HG03025 (cell line): ENCODE measurements around the gene MGAT4A.

Source experiments
- ATAC-seq: cut with Tn5 transposase; IDR thresholded peaks from one replicate; pipeline ENCODE4 v1.9.1; 2021; ENCODE audit warnings: mild to moderate bottlenecking, moderate library complexity; ENCODE audit not compliant: unreplicated experiment, low FRiP score

The MGAT4A gene

DNA sequence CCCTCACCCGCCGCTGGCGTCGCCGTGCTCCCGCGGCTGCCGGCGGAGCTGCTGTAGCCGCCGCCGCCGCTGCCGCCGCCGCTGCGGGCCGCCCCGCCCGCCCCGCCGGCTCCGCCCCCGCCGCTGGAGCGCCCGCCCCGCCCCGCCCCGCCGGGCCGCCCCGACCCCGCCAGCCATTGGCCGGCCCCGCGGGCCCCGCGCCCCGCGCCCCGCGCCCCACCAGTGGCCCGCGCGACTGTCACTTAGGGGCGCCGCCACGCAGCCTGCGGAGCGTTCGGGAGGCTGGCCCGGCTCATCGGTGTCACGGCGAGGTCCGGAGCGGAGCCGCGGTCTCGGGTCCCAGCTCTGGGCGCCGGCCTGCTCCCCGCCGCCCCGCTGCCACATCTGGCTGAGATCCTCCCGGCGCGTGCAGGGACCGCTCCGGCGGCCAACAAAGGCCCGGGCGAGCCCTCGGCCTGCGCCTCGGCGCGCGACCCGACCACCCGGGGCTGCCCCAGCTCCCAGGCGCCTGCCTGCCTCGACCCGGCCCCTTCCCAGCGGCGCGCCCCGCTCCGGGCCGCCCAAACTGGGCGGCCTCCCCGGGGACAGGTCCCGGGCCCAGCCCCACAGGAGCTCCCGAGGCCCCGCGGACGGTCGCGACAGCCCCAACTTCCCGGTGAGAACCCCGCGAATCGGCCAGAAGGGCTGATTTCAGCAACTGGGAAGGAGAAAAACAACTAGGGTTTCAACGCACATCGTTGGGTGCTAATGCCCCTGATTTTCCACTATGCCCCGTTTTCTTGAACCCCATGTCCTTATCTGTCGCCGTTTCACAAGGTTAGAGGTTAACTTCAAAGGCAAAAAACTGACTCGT, at the start of gene MGAT4A:
MGAT4A (minus strand) TSS at position 92 of the 853 bp plus-strand sequence. CDS start 4,800 bp downstream, outside the sequence.
- peak; percentile 80 for ATAC-seq

DNA sequence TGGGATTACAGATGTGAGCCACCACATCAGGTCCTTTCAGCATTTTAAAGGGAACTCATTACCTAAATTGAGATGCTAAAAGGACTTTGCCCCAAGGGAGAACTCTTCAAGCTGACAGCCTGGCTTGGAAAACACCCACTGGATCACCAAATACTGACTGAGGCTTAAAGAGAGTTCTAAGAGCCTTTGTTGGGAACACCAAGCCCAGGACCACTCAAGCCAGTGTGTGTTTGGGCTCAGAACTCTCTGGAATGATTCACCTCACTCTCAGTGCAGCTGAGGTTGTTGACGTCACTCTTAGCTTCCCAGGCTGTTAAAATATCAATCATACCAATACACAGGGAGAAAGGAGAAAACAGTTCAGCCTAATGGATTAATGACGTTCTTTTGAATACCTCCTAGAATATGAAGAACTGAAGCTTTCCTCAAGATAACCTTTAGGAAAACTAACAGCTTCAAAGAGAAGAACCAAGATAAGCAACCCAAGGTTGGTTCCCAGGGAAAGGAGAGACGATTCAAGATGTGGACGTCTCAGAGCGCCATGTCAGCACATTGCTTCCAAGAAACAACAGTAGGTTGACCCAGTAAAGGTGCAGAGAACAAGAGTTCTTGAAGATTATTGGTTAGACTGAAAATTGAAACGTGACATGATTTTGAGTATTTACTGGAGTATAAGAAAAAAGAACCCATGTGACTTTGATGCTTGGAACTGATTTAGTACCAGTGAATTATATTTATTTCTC, 48.0 kb upstream of the MGAT4A start:
- no peak for ATAC-seq

DNA sequence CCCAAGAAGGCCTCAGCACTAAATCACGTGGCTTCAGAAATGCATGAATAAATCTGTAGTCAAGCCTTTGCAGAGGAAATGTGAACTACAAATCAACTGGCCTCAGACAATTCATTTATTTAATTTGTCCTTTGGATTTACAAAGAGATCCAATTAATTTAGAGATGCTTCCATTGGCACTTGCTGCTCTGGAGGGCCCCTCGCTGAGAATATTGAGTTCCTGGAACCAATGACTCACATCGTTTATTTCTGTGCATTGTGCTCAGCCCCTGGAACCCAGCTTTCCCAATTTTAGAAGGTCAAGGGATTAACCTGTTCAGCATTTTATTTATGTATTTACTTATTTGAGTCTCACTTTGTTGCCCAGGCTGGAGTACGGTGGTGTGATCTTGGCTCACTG, 47.2 kb upstream of the MGAT4A start:
- no peak for ATAC-seq

DNA sequence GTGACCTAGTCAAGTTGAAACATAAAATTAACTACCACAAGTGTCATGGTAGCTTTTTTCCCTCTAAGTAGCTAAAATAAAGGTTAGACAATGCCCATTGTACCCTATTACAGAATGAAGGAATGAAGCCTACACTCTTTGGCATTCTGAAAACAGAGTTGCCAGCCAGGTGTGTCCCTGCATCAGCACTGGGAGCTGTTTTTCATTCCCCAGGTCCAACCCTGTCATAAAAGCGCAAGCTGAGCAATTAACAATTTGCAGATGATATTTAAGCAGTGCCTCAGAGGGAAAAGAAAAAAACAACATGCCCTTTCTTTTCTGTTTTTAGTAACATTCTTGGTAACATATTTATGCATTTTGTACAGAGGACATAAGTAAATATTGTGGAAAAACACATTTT, 46.8 kb upstream of the MGAT4A start:
- no peak for ATAC-seq

DNA sequence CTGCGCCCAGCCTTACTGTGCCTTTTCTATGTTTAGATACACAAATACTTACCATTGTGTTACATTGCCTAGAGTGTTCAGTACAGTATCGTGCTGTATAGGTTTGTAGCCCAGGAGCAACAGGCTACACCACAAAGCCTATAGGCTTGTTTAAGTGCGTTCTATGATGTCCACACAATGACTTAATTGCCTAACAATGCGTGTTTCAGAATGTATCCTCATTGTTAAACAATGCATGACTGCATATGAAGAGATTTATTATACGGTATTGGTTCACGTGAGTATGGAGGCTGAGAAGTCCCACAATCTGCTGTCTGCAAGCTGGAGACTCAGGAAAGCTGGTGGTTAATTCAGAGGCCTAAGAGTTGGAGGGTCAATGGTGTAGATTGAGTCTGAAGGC, 46.1 kb upstream of the MGAT4A start:
- ATAC-seq, result no peak

DNA sequence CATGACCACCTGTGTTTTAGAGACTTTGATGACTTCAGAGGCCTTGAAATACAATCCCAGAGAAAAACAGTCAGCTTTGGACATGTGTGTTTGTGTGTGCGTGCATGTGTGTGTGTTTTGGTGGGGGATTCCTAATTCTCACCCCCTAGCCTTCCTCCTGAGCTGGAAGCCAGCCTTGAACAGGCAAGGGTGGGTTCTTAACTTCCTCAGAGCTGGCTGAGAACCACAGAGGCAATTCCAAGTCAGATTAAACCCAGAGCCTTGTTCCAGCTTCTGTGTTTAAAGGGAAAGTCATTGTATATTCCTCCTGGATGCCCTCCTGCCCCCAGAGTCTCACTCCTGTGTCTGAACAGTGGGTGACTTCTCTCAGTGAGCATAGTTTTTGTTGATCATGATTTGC, 45.2 kb upstream of the MGAT4A start:
- no peak for ATAC-seq

DNA sequence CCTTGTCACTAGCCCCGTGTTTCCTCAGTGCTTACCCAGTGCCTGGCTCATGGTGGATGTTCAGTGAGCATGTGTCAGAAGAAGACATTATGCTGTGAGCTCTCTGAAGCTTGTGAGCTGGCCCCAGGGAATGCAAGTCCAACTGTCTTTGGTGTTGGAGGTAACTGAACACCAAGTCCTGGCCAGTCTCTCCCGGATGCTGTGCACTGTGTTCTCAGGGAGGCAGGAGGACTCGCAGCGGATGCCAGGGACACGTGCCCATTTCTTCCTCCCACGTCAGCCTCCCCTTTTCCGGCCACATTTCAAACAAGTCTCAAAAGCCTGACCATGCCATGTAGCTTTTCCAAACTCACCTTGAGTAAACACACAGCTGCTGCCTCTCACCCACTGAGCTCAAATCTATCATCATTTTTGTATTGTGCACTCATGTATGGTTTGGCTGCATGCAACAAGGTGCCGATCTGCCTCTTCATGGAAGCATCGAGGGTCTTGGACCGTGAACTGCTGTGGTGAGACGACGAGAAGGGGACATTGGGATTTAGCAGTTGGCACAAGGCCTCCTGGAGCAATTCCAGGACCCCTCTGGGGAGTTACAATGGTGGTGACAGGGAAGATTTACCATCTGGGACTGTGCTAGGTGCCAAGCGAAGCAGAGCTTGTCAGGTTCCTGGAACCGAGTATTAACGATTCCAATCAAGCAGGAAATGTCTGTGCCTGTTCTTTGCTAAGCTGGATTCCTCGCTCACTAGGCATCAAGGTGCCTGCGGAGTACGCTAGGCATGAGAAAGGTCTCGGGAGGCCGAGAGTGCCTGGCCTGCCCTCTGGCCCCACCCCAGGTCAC, 44.4 kb upstream of the MGAT4A start:
- ATAC-seq, result no peak

DNA sequence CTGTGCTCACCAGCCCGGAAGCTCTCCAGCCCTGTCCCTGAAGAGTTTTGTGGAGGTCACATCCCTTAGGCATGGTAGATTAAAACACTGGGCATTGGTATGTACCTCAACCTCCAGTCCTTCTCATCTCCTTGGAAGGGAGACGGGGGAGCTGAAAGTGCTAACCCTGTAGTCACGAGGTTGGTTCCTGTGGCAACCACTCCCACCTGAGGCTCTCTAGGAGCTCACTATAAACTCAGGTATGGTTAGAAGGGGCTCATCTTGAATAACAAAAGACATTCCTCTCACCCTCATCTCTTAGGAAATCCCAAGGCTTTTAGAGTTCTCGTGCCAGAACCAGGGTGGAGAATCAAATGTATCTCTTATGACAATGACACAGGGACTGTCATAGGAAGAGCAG, 43.0 kb upstream of the MGAT4A start:
- ATAC-seq, result no peak

DNA sequence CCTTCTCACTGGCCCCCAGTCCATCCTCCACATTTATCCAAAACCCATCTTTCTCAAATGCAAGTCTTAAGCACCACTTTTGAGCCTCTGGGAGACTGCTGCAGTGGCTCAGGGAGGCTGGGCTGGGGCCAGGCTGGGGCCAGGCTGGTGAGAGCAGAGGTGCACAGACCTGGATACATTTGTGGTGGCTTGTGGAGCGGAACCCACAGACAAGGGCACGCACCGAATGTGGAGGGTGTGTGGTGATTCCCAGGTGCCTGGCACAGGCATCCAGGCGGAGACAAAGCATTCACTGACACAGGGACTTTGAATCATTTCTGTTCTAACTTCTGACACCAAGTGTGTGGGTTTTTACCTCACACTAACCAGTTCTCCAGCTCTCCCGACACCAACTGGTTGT, 42.2 kb upstream of the MGAT4A start:
- no peak for ATAC-seq

DNA sequence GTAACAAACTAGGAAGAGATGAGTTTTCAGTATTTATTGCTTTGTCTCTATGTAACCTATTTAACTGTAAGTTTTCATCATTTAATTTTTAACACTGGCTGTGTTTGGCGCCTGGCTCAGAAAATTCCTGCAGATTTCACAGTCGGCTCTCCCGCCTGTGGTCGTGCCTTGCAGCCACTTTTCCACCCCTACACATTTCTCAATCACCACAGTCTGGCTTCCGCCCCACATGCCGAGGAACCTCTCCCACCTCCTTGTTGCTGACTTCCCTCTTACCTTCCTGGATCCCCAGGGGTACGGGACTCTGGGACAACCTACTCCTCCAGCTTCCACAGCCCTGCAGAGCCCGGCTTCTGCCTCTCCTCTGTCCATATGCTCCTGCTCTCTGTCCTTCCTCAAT, 41.6 kb upstream of the MGAT4A start:
- no peak for ATAC-seq

DNA sequence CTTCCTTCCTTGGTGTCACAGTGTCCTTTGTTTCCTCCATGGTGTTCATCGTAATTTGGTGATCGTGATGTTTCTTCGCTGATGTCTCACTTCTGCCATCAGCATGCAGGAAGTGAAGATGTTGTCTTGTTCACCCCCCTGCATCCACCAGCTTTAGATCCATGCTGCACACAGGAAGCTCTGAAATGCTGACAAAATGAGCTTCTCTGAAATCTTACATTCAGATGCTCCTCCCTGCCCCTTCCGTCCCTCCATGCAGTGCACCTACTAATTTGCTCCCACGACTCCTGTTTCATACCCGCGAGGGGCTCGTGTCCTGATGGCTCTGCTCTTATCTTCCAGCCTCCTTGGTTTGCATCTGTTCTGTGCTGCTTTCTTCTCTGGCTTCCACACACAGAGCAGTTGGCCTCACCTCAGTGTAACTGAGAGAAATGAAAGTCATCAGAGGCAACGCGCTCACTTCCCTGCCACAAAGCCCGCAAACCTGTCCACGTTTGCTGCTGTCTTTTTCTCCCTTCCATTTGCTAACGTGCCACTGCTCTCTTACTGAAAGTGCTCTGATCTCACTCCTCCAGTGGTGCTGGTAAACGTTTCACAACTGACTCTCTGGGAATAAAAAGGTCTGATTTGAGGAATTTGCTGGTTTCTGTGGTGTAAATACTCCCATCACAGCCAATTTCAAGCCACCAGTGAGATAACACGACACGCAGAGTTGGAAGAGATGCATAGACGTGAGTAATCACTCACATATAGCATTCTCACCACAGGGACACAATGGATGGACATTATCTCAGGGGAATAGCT, 41.0 kb upstream of the MGAT4A start:
- ATAC-seq, result no peak

DNA sequence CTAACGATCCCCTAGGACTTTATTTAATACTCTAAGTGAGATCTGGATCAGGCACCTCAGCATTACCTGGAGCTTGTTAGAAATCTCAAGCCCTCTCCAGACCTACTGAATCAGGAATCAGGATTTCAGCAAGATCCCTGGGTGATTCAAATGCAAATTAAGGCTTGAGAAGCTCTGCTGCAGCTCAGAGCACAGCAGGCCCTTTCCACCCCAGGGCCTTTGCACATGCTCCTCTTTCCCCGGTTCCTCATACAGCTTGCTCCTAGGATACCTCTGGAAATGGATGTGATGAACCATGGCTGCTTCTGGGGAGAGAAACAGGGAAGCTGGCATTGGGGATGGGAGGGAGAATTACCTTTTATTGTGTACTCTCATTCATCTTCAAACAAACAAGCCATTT, 40.3 kb upstream of the MGAT4A start:
- ATAC-seq, result no peak

DNA sequence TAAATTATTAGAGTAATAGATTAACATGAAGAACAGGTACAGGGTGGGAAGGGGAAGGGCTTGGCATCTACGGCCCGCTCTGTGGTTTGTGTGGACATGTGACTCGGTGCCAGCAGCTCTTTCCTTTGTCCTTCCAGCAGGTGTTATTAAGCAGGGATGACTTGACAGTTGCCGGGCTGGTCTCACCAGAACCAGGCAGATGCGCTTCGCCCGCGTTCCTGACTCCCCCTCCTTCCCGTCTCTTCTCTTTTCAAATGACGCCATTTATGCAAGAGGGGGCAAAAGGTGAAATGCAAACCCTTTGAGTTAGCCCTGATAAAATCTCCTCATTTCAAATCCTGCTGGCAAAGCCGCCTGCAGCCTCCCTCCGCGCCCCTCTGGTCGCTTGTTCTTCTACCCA, 38.9 kb upstream of the MGAT4A start:
- ATAC-seq, result no peak

DNA sequence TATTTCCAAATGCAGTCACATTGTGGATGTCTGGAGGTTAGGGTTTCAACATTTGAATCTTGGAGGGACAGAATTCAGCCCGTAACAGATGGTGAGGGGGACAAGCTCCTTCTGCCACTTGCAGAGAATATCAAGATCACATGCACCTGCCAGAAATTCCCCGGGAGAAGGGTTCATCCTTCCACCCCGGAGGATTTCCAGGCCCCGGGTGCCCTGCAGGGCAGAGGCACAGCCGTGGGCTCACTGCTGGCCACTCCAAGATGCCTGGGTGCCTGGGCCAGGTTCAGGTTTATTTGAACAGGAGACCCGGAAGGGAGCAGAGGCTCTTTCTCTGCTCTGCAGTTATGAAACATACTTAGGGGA, 38.2 kb upstream of the MGAT4A start:
- ATAC-seq, result no peak

DNA sequence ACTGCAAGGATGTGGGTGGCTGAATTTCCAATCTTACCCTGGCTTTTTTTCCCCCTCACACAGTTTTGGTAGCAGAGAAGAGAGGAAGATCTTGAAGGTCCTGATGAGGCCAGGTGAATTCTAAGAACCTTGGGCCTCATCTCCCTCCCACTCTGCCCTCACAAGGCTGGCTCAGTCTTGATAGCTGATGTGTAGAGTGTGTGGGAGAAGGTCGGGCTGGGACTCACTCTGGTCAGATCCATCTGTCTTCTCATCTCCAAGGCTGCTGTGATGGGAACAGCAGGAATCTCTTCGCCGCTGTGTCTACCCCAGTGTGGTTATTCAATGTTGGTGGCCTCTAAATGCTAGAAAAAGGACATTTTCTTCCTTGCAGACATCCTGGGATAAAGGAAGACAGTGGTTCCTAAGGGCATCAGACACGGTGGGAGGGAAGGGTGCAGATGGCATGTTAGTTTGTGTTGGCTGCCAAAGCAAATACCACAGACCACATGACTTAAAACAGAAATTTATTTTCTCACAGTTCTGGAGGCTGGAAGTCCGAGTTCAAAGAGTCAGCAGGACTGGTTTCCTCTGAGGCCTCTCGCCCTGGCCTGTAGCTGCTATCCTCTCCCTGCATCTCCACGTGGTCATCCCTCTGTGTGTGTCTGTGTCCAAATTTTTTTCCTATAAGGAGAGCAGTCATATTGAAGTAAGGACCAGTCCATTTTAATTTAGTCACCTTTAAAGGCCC, 37.6 kb upstream of the MGAT4A start:
- ATAC-seq, result no peak

DNA sequence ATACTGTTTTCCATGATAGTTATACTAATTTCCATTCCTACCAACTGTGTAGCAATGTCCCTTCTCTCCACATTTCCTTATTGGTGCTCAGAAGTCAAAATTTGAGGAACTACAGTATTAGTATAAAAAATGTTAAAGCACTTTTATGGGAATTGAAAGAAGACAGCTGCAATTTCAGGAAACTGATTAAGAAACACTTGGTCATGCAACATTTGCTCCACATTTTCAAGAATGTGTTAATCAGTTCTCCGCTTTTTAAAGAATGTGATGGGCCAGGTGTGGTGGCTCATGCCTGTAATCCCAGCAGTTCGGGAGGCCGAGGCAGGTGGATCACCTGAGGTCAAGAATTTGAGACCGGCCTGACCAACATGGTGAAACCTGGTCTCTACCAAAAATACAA, 33.6 kb upstream of the MGAT4A start:
- ATAC-seq, result no peak

DNA sequence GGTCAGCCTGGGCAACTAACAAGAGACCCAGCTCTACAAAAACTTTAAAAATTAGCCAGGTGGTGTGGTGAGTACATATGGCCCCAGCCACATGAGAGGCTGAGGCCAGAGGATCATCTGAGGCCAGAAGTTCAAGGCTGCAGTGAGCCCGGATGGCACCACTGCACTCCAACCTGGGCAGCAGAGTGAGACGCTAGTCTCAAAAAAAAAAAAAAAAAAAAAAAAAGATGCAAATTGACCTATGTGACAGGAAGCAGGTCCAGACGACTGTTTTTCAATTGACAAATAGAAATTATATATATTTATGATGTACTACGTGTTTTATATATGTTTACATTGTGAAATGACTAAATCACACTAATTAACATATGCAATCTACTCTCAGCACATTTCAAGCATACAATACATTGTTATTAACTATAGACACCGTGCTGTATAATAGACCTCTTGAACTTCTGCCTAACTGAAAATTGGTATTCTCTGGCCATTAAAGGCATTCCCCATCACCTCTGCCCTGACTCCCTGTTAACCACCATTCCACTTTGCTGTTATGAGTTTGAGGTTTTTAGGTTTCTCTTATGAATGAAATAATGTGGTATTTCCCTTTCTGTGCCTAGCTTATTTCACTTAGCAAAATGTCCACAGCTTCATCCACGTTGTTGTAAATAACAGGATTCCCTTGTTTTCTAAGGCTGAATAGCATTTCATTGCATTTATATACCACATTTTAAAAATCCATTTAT, 32.4 kb upstream of the MGAT4A start:
- no peak for ATAC-seq

DNA sequence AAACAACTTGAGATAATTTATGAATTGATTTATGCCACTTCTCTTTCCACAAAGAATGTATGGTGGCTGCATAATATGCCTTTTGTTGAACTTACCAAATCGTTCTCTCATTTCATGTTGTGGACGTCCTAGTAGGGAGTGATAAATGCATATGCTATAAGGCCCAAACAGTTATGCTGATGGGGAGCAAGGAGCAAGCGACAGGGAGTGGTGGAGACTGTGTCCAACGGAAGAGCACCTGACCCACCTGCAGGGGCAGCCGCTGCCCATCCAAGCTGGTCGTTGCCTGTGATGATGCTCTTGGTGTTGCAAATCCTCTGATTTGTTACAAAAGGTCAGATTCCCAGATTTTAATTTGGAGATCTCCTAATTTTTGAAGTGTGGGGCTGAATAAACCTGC, 31.0 kb upstream of the MGAT4A start:
- no peak for ATAC-seq

DNA sequence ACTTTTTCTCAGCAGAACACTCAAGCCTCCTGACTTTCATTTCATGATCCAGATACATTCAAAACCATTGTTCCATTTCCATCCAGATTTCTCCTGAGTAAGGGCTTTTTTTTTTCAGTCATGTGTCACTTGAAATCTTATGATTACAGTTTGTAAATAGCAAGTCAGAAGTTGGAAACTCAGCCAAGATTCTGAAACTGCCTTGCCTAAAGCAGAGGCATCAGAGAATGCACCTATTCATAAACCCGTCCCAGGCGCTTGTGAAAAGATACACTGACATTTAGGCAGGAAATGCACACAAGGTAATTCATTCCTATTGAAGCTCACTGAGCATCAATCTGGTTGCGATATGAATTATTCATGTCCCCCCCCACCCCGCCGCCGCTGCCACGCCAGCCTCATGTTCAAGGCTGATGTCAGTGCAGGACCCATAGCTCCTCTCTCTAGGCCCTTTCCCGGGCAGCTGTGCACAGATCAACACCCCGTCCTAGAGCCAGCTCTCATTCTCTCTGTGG, 30.4 kb upstream of the MGAT4A start:
- ATAC-seq, result no peak
